Effector CD4-positive, alpha-beta T cell (primary cell): ENCODE results near the gene SETD6.
A peak's percentile ranks its signal among the peaks of the same experiment; 100 is the strongest.

Experiments
- DNase-seq: peaks from one replicate; pipeline ENCODE4 v3.0.0-alpha.2; 2020

Gene SETD6

GRCh38 chr16:58494981-58495520 is 20.3 kb upstream of the SETD6 start:
- DNase-seq = peak; percentile 47

GRCh38 chr16:58495521-58496331 is 19.6 kb upstream of the SETD6 start:
- DNase-seq = no peak

GRCh38 chr16:58497468-58497867 is 17.8 kb upstream of the SETD6 start:
- DNase-seq = no peak

GRCh38 chr16:58497935-58498334 is 17.4 kb upstream of the SETD6 start:
- no peak for DNase-seq

- DNase-seq = no peak
Observed at GRCh38 chr16:58498341-58499091, 16.8 kb upstream of the SETD6 start.

- no peak for DNase-seq
Observed at GRCh38 chr16:58499092-58499511, 16.2 kb upstream of the SETD6 start.

- peak; percentile 30 for DNase-seq
Observed at GRCh38 chr16:58499615-58500351, 15.5 kb upstream of the SETD6 start, which contains the start of gene NDRG4. TSS of gene NDRG4 (plus strand) at chr16:58500143. CDS start at chr16:58500249, 106 bp downstream.

GRCh38 chr16:58500430-58501241 is 14.7 kb upstream of the SETD6 start:
- no peak for DNase-seq

GRCh38 chr16:58501242-58502131 is 13.8 kb upstream of the SETD6 start:
- DNase-seq = peak; percentile 40

- DNase-seq = no peak
Observed at GRCh38 chr16:58502217-58502921, 12.9 kb upstream of the SETD6 start.

GRCh38 chr16:58503166-58503862 is 12.0 kb upstream of the SETD6 start:
- DNase-seq = no peak

- no peak for DNase-seq
Observed at GRCh38 chr16:58503863-58504688, 11.2 kb upstream of the SETD6 start.

- DNase-seq = no peak
Observed at GRCh38 chr16:58506241-58507194, 8.8 kb upstream of the SETD6 start.

- DNase-seq = no peak
Observed at GRCh38 chr16:58507195-58507962, 7.9 kb upstream of the SETD6 start.

GRCh38 chr16:58507963-58508670 is 7.2 kb upstream of the SETD6 start:
- DNase-seq = no peak

GRCh38 chr16:58508671-58509251 is 6.6 kb upstream of the SETD6 start:
- no peak for DNase-seq
